Muscle layer of duodenum (tissue), 2 donors: Measurements from ENCODE around the gene NAA38.

ENCODE experiments used
- H3K27ac ChIP-seq: one replicate; pipeline ENCODE4 v1.7.0; 2013; ENCODE audit warnings: mild to moderate bottlenecking, low read length
- H3K27me3 ChIP-seq: one replicate; pipeline ENCODE4 v1.7.0; 2013; ENCODE audit warnings: low read depth, mild to moderate bottlenecking, control low read depth, low read length
- H3K36me3 ChIP-seq, 2 donors: one replicate each; pipeline ENCODE4 v1.7.0; 2013; ENCODE audit warnings: low read length in 2 of 2, control low read depth in 1 of 2, mild to moderate bottlenecking in 1 of 2; ENCODE audit not compliant: insufficient read depth in 2 of 2, control insufficient read depth in 1 of 2
- H3K4me1 ChIP-seq, 2 donors: one replicate each; pipeline ENCODE4 v1.7.0; 2013; ENCODE audit warnings: low read length in 2 of 2, mild to moderate bottlenecking in 2 of 2, control low read depth in 1 of 2, moderate library complexity in 1 of 2; ENCODE audit not compliant: insufficient read depth in 2 of 2, control insufficient read depth in 1 of 2
- H3K4me3 ChIP-seq, 2 donors: one replicate each; pipeline ENCODE4 v1.7.0; 2013; ENCODE audit warnings: low read length in 2 of 2, low read depth in 1 of 2, mild to moderate bottlenecking in 1 of 2
- H3K9me3 ChIP-seq, 2 donors: one replicate each; pipeline ENCODE4 v1.7.0; 2013; ENCODE audit warnings: low read length in 2 of 2, control low read depth in 1 of 2, mild to moderate bottlenecking in 1 of 2; ENCODE audit not compliant: control insufficient read depth in 1 of 2
- donor health status: healthy.

NAA38 gene

GRCh38 chr17:7857713-7858521 is 558 bp upstream of the NAA38 start, which contains the start of gene CYB5D1:
Gene CYB5D1, plus strand, starts transcription at chr17:7858003. Its CDS starts 132 bp downstream, at chr17:7858135.
- H3K9me3 ChIP-seq: no peaks in the 10 kb centered on the region

DNA sequence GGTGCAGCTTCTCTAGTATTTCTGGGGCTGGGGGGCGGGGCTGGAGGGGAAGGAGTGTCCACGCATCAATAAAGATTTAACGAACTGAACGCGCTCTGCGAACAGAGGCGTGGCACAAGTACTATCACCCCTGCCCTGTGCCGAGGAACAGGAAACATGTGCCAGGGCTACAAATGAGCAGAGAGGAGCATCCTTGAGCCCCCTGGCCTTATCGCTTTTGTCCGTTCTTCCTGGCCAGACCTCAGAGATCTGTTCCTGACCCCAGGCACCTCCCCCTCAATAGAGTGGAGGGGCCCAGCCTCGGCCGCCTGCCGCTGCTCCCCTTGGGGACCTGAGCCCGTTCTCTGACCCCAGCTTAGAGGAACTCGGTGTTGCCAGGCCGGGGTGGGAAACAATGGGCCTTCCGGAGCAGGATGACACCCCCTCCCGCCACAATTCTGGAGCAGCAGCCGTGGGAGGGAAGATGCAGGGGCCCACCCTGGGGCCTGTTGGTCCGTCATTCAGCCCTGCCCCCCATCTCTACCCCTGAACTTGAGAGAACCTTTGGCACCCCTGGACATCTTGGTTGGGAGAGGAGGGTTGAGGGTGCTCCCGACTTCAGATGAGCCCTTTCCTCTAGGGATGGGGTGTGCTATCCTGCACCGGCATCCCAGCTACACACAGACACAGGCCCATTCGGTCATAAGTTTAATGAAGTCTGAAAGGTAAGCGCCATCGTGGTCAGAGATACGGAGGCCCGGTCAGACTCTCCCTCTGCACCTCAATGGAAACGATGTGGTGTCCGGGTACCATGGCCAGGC is 1.1 kb downstream of the NAA38 start:
- H3K4me1 ChIP-seq: peaks cover 18 to 42% of the 10 kb centered on the region in 2 donors
- H3K36me3 ChIP-seq: peaks cover 16 to 36% of the 10 kb centered on the region in 2 donors
- H3K9me3 ChIP-seq: no peaks in the 10 kb centered on the region
- peak overlapping the region; percentile 100 for H3K27ac ChIP-seq
- H3K4me3 ChIP-seq: peak overlapping the region; percentile 90 to 97
- no peaks in the 10 kb centered on the region for H3K27me3 ChIP-seq

More at GRCh38 chr17:7857713-7858521, 558 bp upstream of the NAA38 start, which contains the start of gene CYB5D1:
- Histone ChIP-seq H3K27ac (peak within 1 kb of the TSS; percentile 100), H3K36me3 (peaks cover 6 to 30% of the 10 kb centered on the region in 2 donors), H3K4me1 (peaks cover 18 to 30% of the 10 kb centered on the region in 2 donors), H3K27me3 (no peaks in the 10 kb centered on the region), H3K4me3 (peak within 1 kb of the TSS; percentile 90 to 97)

DNA sequence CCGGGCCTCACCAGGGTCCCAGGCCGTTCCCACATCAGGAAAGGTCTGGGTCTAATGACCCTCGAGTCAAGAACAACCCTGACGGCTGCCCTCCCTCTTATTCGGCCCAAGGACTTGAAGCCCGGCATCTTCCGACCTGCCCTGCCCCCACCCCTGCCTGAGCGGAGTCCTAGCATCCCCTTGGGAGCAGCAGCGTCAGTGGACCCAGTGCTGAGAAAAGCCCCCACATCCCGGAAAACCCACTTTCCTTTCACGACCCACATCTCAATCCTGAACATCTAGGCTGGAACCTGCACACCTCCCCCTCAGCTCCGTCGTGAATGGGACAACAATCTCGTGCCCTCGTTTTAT is 1.7 kb downstream of the NAA38 start:
- Histone ChIP-seq H3K9me3 (no peaks in the 10 kb centered on the region), H3K27me3 (no peaks in the 10 kb centered on the region), H3K27ac (no peak overlapping the region), H3K4me3 (peak overlapping the region; percentile 90 to 97), H3K4me1 (peaks cover 18 to 42% of the 10 kb centered on the region in 2 donors), H3K36me3 (peaks cover 22 to 36% of the 10 kb centered on the region in 2 donors)

GRCh38 chr17:7854851-7855659 is 2.3 kb downstream of the NAA38 start, which contains the start of gene TMEM88:
Gene TMEM88, plus strand, starts transcription at chr17:7855066. Its CDS starts 9 bp downstream, at chr17:7855075.
- Histone ChIP-seq H3K36me3 (peaks cover 25 to 38% of the 10 kb centered on the region in 2 donors), H3K27ac (no peak within 1 kb of the TSS), H3K9me3 (no peaks in the 10 kb centered on the region), H3K4me3 (peak within 1 kb of the TSS; percentile 90 to 97), H3K4me1 (peaks cover 18 to 42% of the 10 kb centered on the region in 2 donors), H3K27me3 (no peaks in the 10 kb centered on the region)

GRCh38 chr17:7854078-7854777 is 3.1 kb downstream of the NAA38 start:
- Histone ChIP-seq H3K4me3 (no peak overlapping the region), H3K36me3 (peaks cover 32 to 42% of the 10 kb centered on the region in 2 donors), H3K27ac (no peak overlapping the region)

DNA sequence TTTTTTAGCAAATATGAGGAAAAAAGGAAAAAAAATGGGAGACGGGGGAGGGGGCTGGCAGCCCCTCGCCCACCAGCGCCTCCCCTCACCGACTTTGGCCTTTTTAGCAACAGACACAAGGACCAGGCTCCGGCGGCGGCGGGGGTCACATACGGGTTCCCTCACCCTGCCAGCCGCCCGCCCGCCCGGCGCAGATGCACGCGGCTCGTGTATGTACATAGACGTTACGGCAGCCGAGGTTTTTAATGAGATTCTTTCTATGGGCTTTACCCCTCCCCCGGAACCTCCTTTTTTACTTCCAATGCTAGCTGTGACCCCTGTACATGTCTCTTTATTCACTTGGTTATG is 3.7 kb downstream of the NAA38 start:
- Histone ChIP-seq H3K4me3 (no peak overlapping the region), H3K4me1 (peaks cover 14 to 38% of the 10 kb centered on the region in 2 donors), H3K36me3 (peaks cover 32 to 48% of the 10 kb centered on the region in 2 donors), H3K27me3 (no peaks in the 10 kb centered on the region), H3K27ac (no peak overlapping the region), H3K9me3 (no peaks in the 10 kb centered on the region)

More at GRCh38 chr17:7854078-7854777, 3.1 kb downstream of the NAA38 start:
- Histone ChIP-seq H3K27me3 (no peaks in the 10 kb centered on the region), H3K9me3 (no peaks in the 10 kb centered on the region), H3K4me1 (peaks cover 18 to 42% of the 10 kb centered on the region in 2 donors)

- peaks cover 10 to 33% of the 10 kb centered on the region in 2 donors for H3K4me1 ChIP-seq
Measured at GRCh38 chr17:7852919-7853690, 4.3 kb downstream of the NAA38 start.

GRCh38 chr17:7852262-7852670 is 5.1 kb downstream of the NAA38 start:
- Histone ChIP-seq H3K4me1 (peaks cover 10 to 32% of the 10 kb centered on the region in 2 donors), H3K27ac (no peak overlapping the region), H3K27me3 (no peaks in the 10 kb centered on the region), H3K4me3 (peak overlapping the region in 1 of 2 donors; percentile 36), H3K9me3 (no peaks in the 10 kb centered on the region), H3K36me3 (peaks cover 32 to 59% of the 10 kb centered on the region in 2 donors)

More at GRCh38 chr17:7852919-7853690, 4.3 kb downstream of the NAA38 start:
- no peaks in the 10 kb centered on the region for H3K9me3 ChIP-seq
- H3K27ac ChIP-seq: no peak overlapping the region
- no peaks in the 10 kb centered on the region for H3K27me3 ChIP-seq
- peaks cover 32 to 53% of the 10 kb centered on the region in 2 donors for H3K36me3 ChIP-seq
- H3K4me3 ChIP-seq: no peak overlapping the region

DNA sequence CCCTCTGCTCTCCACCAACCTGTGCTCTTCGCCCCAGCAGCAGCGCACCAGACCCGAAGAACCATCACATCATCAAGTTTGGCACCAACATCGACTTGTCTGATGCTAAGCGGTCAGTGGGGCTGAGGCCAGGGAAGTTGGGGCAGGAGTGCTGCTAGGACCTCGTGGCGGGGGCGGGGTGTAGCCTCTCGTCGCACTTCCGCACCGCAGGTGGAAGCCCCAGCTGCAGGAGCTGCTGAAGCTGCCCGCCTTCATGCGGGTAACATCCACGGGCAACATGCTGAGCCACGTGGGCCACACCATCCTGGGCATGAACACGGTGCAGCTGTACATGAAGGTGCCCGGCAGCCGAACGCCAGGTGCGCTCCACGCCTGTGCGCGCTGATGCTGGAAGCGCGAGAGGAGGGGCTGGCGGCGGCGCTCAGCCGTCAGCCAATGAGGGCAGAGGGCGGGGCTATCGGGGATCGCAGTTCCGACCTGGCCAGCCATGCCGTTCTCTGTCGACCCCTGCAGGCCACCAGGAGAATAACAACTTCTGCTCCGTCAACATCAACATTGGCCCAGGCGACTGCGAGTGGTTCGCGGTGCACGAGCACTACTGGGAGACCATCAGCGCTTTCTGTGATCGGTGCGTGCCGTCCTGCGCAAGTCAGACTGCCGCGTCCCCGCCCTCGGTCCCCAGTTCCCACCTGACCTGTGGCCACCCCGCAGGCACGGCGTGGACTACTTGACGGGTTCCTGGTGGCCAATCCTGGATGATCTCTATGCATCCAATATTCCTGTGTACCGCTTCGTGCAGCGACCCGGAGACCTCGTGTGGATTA is 5.7 kb downstream of the NAA38 start:
- Histone ChIP-seq H3K27me3 (no peaks in the 10 kb centered on the region), H3K9me3 (no peaks in the 10 kb centered on the region), H3K27ac (no peak overlapping the region), H3K4me3 (peak overlapping the region in 1 of 2 donors; percentile 36), H3K36me3 (peaks cover 32 to 65% of the 10 kb centered on the region in 2 donors), H3K4me1 (peaks cover 10 to 32% of the 10 kb centered on the region in 2 donors)
